Stimulated activated CD4-positive, alpha-beta T cell treated with anti-CD3 and anti-CD28 coated beads, Interleukin-12 subunit alpha, Interleukin-12 subunit beta, amount 100 ng/mL, for 48 hours (primary cell): ENCODE measurements around the gene MAG.

Source experiments
- DNase-seq, 3 donors: peaks; one replicate each; pipeline ENCODE4 v3.0.0-alpha.2; 2020; ENCODE audit warnings: low read depth in 2 of 3, low spot score in 1 of 3

The MAG gene

DNA sequence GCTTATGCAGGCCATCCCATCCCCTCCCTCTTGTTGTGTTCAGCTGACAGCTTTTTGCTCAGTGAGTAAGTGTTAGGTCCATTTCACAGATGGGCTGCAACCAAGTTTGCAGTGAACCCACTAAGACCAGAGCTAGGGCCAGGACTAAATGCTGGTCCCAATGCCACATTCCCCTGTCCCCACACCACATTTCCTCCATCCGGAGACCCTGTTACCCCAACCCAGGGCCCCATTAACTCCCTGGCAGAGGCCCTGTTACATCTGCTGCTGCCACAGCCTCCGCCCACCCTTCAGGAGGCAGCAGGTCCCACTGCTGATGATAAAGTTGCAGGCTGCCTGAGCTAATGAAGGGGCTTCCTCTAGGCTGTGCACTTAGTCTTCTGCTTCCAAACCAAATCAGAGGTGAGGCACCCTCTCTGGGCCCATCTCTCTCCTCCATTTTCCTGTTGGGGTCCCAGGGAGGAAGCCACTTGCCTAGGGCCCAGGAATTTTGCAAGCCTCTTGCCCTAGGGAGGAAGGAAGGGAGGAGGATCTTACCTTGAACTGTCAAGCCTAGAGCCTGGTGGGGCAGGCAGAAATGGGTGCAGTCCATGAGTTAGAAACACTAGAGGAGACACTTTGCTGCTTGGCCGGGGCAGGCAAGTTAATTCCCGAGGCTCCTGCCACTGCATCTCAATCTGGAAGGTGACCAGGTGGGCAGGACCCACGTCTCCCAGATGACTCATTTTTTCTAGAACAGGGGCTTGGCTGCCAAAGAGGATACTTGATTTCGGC lies 26.6 kb upstream of the MAG start:
- no peak for DNase-seq

DNA sequence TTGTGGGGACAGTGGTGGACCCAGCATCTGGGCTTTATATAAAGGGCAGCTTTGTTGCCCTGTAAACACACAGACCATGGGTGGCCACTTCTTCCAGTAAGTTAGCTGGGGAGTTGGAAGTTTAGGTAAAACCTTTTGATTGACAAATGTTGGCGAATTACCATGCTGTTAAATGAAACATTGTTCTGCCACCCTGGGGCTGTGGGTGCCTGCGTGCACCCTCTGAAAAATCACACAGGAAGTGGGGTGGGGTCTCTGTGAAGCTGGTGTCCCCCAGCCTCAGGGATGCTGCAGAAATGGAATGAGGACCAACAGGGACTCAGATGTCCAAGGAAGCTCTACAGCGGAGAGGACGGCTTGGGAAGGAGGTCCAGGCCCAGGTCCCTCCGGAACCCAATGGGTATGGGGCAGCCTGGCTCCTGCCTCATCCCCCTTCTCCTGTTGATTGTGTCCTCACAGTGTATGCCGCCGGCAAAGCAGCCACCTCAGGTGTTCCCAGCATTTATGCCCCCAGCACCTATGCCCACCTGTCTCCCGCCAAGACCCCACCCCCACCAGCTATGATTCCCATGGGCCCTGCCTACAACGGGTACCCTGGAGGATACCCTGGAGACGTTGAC lies 26.0 kb upstream of the MAG start:
- no peak for DNase-seq

DNA sequence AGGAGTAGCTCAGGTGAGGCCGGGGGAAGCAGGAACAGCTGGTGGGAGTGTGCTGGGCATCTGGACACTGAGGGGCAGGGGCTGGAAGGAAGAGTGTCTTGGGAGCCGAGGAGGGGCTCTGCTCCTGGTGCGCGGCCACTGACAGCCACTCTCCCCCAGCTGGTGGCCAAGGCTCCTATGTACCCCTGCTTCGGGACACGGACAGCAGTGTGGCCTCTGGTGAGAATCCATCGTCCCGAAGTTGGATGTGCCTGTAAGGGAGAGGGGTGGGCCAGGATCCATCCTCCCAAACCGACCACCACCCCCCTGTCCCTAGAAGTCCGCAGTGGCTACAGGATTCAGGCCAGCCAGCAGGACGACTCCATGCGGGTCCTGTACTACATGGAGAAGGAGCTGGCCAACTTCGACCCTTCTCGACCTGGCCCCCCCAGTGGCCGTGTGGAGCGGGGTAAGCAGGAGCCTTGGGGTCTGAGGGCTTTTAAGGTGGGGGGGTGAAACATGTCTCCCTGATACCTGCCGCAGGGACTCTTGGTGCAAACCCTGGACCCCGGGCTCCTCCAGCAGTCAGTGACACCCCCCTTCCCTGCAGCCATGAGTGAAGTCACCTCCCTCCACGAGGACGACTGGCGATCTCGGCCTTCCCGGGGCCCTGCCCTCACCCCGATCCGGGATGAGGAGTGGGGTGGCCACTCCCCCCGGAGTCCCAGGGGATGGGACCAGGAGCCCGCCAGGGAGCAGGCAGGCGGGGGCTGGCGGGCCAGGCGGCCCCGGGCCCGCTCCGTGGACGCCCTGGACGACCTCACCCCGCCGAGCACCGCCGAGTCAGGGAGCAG lies 25.2 kb upstream of the MAG start:
- no peak for DNase-seq

DNA sequence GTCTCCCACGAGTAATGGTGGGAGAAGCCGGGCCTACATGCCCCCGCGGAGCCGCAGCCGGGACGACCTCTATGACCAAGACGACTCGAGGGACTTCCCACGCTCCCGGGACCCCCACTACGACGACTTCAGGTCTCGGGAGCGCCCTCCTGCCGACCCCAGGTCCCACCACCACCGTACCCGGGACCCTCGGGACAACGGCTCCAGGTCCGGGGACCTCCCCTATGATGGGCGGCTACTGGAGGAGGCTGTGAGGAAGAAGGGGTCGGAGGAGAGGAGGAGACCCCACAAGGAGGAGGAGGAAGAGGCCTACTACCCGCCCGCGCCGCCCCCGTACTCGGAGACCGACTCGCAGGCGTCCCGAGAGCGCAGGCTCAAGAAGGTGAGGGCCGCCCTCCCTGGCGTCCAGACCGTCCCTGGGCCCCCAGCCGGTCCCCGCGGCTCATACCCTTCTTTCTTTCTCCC lies 24.6 kb upstream of the MAG start:
- peak in 1 of 3 donors; percentile 25 for DNase-seq

DNA sequence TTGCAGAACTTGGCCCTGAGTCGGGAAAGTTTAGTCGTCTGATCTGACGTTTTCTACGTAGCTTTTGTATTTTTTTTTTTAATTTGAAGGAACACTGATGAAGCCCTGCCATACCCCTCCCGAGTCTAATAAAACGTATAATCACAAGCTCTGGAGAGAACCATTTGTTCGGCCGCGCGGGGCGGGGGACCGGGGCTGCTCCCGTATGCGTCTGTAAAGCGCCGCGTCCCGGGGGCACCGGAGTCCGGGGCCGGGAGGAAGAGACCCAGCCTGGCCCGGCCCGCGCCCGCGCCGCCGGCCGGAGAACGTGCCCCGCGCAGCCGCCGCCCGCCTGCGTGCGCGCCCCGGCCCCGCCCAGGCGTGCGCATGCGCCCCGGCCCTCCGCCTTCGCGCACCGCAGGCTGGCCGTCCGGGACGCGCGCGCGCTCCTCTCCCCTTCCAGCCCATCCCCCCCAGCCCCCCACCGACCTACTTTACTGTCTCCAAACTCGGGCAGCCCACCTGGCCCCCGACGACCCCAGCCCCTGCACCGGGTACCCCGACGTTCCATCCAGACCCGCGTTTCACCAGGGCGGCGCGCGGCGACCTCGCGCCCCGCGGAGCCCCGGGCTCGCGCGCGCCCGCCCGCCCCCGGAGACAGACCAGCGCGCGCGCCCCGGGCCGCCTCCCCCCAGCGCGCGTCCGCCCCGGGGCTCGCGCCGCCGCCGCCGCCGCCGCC lies 24.0 kb upstream of the MAG start:
- DNase-seq = peak; percentile 40 to 69 (median 44)

DNA sequence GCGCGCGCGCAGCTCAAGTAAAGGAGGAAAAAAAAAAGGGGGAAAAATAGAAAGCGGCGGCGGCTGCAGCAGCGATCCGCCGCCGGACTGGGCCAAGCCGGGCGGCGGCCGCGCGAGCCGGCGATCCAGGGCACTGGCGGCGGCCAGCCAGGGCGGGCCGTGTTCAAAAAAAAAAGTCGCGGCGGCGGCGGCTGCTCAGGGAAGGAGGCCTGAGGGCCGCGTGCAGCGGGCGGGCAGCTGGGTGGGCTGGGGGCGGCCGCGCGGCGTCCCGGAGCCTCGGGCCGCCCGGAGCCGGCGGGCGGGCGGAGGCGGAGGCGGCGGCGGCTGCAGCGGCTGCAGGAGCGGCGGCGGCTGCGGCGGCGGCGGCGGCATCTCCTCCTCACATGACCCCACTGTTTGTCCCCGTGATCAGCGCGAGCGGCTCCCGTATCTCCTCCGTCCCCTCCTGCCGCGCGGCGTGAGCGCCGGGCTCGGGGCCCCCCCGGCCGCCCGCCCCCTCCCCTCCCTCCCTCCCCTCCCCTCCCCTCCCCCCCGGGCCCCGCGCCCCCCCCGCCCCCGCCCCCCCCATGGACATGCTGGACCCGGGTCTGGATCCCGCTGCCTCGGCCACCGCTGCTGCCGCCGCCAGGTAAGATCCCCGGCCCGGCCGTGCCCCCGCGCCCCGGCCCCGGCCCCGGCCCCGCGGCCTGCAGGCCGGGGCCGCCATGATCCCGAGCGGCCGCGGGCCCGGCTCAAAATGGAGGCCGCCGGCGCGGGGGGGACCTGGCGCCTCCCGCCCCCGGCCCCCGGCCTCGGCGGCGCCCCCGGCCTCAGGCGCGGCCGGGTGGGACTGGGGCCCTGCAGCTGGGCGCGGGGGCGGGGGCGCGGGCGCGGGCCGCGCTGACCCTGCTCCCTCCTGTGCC lies 23.2 kb upstream of the MAG start, which contains the start of gene USF2:
TSS of gene USF2 (plus strand) at position 427 of the 902 bp plus-strand sequence. CDS start at position 567, 140 bp downstream.
- peak; percentile 45 to 63 (median 47) for DNase-seq

DNA sequence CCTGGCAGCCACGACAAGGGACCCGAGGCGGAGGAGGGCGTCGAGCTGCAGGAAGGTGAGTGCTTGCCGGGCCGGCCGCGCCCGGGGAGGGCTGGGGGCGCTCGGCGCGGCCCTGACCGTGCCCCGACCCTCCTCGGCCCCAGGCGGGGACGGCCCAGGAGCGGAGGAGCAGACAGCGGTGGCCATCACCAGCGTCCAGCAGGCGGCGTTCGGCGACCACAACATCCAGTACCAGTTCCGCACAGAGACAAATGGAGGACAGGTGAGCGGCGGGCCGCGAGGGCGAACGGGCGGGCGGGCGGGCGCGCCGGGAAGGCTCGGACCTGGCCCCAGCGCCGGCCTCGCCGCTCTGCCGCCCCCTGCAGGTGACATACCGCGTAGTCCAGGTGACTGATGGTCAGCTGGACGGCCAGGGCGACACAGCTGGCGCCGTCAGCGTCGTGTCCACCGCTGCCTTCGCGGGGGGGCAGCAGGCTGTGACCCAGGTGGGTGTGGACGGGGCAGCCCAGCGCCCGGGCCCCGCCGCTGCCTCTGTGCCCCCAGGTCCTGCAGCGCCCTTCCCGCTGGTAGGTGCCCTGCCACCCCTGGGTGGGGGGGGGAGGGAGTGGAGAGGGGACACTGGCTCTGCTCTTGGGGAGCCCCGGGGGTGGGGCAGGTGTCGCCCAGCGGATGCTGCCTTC lies 22.4 kb upstream of the MAG start:
- DNase-seq = peak; percentile 59 to 73 (median 65)

DNA sequence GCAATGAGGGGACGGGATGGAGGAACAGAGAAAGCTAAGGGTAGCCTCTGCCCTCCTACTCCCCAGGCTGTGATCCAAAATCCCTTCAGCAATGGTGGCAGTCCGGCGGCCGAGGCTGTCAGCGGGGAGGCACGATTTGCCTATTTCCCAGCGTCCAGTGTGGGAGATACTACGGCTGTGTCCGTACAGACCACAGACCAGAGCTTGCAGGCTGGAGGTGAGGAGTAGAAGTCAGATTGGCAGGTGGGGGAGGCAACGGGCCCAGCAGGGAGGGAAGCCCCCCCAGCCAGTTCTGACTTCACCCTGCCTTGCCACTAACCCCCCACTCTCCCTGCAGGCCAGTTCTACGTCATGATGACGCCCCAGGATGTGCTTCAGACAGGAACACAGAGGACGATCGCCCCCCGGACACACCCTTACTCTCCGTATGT lies 21.6 kb upstream of the MAG start:
- DNase-seq = no peak

DNA sequence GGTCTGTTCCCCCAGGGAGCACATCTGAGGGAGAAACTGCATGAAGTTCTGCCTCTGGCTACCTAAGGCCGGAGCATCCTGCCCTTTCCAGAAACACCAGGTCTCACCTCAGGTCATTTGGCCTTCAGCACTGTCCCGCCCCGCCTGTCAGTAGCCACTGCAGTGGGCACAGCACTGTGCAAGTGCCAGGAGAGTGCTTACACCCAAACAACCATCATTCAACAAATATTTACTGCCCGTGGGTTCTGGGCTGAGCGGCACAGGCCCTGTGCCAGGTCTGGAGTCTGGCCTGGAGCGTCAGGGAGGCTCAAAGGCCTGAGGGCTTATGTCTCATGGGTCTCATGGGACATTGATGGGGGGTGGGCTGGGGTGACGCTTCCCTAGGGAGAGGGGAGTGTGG lies 20.4 kb upstream of the MAG start:
- no peak for DNase-seq

DNA sequence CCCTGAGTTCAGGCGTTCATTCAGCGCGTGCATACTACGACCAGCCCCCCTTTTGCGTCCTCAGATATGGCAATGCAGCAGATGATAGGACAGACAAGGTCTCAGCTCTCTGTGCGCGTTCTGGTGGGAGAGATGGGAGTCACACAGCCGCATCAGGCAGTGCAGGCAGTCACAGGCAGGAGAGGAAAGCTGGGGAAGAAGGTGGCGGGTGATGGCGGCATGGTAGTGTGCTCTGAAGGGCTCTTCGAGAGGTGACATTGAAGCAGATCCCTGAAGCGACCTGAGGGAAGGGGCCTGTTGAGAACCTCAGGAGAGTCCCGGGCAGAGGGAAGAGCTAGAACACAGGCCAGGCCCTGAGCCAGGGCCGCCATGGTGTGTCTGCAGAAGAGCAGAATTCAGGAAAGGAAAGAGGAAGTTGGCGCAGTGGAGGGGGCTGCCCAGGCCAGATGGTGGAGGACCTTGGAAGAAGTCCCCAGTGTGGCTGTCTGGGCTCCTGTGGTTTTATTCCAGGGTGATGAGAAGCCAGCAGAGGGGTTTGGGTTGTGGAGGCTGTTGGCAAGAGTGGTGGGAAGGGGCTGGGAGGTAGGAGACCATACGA lies 19.7 kb upstream of the MAG start:
- DNase-seq = no peak

DNA sequence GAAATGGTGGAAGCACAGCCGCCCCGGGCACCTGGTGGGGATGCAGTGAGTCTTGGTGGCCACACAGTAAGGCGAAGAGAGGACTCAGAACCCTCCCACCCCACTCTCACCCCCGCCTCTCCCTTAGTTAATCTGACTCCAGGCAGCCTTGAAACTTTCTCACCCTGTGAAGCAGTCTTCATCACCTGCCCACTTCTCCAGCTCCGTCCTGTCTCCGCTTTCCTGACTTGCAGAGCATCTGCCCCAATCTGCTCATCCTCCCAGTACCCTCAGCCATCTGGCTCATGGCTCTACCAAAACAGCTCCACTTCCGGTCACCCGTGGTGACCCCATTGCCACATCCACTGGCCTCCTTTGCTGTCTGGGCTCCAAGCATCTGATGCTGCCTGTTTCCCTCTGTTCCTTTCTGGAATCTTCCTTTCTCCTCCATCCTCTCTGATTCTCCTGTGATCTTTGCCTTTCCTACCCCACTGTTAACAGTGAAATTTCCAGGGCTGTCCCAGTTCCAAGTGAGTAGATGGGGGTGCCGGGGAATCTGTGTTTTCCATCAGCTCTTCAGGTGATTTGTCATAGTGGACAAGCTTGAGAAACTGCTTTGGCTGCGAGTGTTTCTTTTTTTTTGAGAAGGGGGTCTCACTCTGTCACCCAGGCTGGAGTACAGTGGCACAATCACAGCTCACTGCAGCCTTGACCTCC lies 18.9 kb upstream of the MAG start:
- DNase-seq = no peak

DNA sequence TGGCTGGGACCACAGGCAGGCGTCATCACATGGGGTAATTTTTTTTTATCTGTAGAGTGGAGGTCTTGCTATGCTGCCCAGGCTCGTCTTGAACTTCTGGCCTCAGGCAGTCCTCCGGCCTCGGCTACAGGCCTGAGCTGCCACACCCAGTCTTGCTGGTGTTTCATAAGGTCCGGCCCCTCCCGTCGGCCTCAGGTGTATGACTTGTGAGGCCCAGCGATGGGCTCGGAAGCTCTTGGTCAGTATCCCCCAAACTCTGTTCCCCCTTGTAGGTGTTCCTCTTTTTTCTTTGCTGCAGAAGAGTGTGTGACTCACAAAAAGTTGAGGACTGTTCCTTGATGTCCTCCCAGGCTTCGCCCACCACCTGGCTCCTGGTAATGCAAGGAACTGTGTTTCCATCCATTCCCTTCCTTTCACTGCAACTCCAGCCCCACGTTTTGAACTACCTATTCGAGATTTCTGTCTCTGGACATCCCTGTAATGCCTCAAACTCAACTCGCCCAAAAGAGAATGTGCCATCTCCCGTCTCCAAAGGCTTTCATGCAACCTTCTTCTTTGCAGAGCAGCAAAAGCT lies 18.2 kb upstream of the MAG start:
- DNase-seq = no peak

DNA sequence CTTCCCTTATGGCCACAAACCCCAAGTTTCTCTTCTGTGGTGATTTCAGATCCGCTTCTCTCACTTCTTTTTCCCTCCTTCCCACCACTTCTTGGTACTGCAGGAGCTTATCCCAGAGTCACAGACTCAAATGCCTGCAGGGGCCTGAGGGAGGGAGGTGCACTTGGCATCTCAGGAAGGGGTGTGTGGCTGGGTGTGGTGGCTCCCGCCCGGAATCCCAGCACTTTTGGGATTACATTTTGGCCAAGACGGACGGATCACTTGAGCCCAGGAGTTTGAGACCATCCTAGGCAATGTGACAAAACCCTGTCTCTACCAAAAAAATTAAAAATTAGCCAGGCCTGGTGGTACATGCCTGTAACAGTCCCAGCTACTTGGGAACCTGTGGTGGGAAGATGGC lies 17.6 kb upstream of the MAG start:
- DNase-seq = no peak

DNA sequence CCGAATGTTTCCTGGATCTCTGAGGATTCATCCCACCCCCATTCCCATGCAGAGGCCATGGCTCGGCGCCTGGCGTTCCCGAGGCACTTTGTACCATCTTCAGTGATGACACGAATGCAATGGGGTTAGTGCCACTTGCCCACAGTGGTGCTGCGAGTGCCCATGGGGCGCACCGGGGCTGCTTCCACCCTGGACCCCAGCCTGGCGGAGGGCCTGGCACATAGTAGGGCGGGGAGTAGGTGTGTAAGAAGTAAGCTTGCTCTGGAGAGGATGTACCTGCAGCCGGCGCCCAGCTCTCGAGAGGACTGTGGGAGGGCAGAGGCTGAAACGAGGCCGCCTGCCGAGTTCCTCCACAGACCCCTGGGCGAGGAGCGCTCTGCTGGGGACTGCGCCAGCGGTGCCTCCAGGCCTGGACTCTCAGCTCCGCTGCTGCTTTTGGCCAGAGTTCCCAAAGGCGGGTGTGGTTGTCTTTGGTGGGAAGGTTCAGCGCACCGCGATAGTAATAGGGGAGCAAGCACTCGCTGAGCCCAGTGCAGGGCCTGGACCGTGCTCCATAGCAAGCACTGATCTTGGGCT lies 15.2 kb upstream of the MAG start:
- DNase-seq = no peak

DNA sequence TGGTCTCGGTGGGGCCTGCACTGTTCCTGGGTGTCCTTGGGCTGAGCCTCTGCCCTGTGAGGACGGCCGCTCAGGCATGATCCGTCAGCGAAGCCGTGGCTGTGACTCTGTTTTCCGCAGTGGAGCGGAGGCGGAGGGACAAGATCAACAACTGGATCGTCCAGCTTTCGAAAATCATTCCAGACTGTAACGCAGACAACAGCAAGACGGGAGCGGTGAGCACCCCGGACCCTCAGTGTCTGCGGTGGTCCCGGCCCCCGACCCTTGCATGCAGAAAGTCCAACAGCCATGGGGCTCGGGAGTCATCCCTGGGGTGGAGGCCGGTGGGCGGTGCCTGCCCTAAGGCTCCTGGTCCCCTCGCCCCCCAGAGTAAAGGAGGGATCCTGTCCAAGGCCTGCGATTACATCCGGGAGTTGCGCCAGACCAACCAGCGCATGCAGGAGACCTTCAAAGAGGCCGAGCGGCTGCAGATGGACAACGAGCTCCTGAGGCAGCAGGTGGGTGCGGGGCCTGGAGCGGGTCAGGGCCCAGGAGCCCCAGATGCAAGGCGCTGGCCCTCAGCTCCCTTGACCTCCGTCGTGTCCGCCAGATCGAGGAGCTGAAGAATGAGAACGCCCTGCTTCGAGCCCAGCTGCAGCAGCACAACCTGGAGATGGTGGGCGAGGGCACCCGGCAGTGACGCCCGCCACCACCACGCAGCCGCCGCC lies 13.2 kb upstream of the MAG start:
- no peak for DNase-seq

DNA sequence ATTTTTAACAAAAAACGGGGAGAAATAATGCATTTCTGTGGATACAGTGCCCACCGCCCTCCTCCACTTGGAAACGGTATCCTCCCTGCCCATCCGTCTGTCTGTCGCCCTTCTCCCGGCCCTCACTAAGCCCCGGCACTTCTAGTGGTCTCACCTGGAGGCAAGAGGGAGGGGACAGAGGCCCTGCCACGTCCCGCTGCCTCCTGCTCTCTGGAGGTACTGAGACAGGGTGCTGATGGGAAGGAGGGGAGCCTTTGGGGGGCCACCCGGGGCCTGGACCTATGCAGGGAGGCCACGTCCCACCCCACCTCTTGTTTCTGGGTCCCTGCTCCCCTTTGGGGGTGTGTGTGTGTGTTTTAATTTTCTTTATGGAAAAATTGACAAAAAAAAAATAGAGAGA lies 12.6 kb upstream of the MAG start:
- DNase-seq = no peak
